HFFc6 (cell line): Measurements from ENCODE around the gene METTL17. TPM values are rescaled to one million over a fixed set of nuclear protein-coding genes. Genes with fewer than 3 reads are reported as not detected.
A peak's percentile ranks its signal among the peaks of the same experiment; 100 is the strongest.
"Not testable (repeated sequence)": the region's sequence is repeated elsewhere in the genome, so short reads cannot be mapped to it uniquely, and the experiment has no call there.

Source experiments
- DNase-seq: peaks from one replicate; pipeline ENCODE4 v3.0.0-alpha.2; 2018
- H3K27ac Mint-ChIP-seq: 2 replicates; pipeline ENCODE4 v1.8.0; 2020; ENCODE audit warnings: mild to moderate bottlenecking, mixed read lengths
- H3K27me3 Mint-ChIP-seq: 2 replicates; pipeline ENCODE4 v1.8.0; 2021; ENCODE audit warnings: mild to moderate bottlenecking, moderate library complexity, mixed read lengths; ENCODE audit not compliant: insufficient read depth
- H3K36me3 Mint-ChIP-seq: 2 replicates; pipeline ENCODE4 v1.8.0; 2021; ENCODE audit warnings: low read depth, mixed read lengths
- H3K4me1 Mint-ChIP-seq: 2 replicates; pipeline ENCODE4 v1.8.0; 2020; ENCODE audit warnings: low read depth, mixed read lengths
- H3K4me3 Mint-ChIP-seq: 2 replicates; pipeline ENCODE4 v1.8.0; 2020; ENCODE audit warnings: mild to moderate bottlenecking, moderate library complexity, mixed read lengths
- H3K9me3 Mint-ChIP-seq: 2 replicates; pipeline ENCODE4 v1.8.0; 2020; ENCODE audit warnings: mild to moderate bottlenecking, mixed read lengths
- total RNA-seq, 6 experiments: library from RNA; stranded (reverse); fragmentation: NEBNext Ultra II Directional; extraction: Animal tissue kit (Norgen Biotek cat#: 25700); gene quantifications; 2 replicates in 1 of 6; 3 replicates in 5 of 6; pipeline ENCODE4 v1.2.3, GENCODE V29; 2021
- TF ChIP-seq, protein P1 (sequence below): fragments of 200-600 bp; sonication (generic); IDR thresholded peaks from 2 replicates; pipeline ENCODE4 v1.5.0; 2021; ENCODE audit warnings: antibody characterized with exemption, mild to moderate bottlenecking

METTL17 gene
- total RNA-seq, 6 experiments from 2014 or later = 29.3 to 34.0 (median 32.7) TPM

GRCh38 chr14:21036751-21037150, 47.0 kb downstream of the METTL17 start:
- no peak overlapping the region for H3K27ac Mint-ChIP-seq
- H3K4me1 Mint-ChIP-seq = peaks cover 29% of the 10 kb centered on the region
- TF ChIP-seq, protein P1, sequence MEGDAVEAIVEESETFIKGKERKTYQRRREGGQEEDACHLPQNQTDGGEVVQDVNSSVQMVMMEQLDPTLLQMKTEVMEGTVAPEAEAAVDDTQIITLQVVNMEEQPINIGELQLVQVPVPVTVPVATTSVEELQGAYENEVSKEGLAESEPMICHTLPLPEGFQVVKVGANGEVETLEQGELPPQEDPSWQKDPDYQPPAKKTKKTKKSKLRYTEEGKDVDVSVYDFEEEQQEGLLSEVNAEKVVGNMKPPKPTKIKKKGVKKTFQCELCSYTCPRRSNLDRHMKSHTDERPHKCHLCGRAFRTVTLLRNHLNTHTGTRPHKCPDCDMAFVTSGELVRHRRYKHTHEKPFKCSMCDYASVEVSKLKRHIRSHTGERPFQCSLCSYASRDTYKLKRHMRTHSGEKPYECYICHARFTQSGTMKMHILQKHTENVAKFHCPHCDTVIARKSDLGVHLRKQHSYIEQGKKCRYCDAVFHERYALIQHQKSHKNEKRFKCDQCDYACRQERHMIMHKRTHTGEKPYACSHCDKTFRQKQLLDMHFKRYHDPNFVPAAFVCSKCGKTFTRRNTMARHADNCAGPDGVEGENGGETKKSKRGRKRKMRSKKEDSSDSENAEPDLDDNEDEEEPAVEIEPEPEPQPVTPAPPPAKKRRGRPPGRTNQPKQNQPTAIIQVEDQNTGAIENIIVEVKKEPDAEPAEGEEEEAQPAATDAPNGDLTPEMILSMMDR = no peak
- DNase-seq = no peak
- peaks cover 39% of the 10 kb centered on the region for H3K27me3 Mint-ChIP-seq
- H3K9me3 Mint-ChIP-seq = no peaks in the 10 kb centered on the region
- no peaks in the 10 kb centered on the region for H3K36me3 Mint-ChIP-seq
- no peak overlapping the region for H3K4me3 Mint-ChIP-seq

DNA sequence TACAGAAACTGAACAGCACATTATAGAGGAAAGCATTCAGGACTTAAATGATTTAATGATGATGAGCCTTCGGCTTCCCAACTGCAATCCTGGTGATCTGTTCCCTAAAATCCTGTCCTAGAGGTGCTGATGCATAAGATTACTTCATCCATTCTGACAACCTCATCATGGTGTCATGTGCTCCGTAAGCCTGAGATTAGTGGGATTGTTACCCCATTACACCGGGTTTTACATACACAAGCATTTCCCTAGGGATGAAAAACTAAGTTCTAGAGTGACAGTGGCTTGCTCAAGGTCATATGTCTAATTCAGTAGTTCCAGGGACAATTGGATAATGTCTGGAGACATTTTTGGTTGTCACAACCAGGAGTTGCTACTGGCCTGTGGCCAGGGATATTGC, 47.4 kb downstream of the METTL17 start:
- no peak for DNase-seq
- no peak overlapping the region for H3K4me3 Mint-ChIP-seq
- H3K27ac Mint-ChIP-seq = no peak overlapping the region
- peaks cover 33% of the 10 kb centered on the region for H3K4me1 Mint-ChIP-seq
- no peaks in the 10 kb centered on the region for H3K9me3 Mint-ChIP-seq
- TF ChIP-seq, protein P1 = no peak
- no peaks in the 10 kb centered on the region for H3K36me3 Mint-ChIP-seq
- peaks cover 36% of the 10 kb centered on the region for H3K27me3 Mint-ChIP-seq

GRCh38 chr14:21038441-21039422, 49.0 kb downstream of the METTL17 start:
- Mint-ChIP-seq H3K4me1 (peaks cover 48% of the 10 kb centered on the region), H3K9me3 (no peaks in the 10 kb centered on the region), H3K36me3 (no peaks in the 10 kb centered on the region), H3K27ac (no peak overlapping the region), H3K27me3 (peaks cover 39% of the 10 kb centered on the region), H3K4me3 (no peak overlapping the region)
- no peak for DNase-seq
- TF ChIP-seq, protein P1 = no peak

GRCh38 chr14:21039585-21040369, 50.0 kb downstream of the METTL17 start:
- Mint-ChIP-seq H3K4me3 (no peak overlapping the region), H3K27ac (no peak overlapping the region), H3K4me1 (peaks cover 54% of the 10 kb centered on the region), H3K9me3 (no peaks in the 10 kb centered on the region), H3K36me3 (no peaks in the 10 kb centered on the region), H3K27me3 (peaks cover 38% of the 10 kb centered on the region)
- DNase-seq = peak; percentile 63
- TF ChIP-seq, protein P1 = peak; percentile 69

GRCh38 chr14:21040370-21040925, 50.7 kb downstream of the METTL17 start:
- Mint-ChIP-seq H3K36me3 (no peaks in the 10 kb centered on the region), H3K9me3 (no peaks in the 10 kb centered on the region), H3K27me3 (peaks cover 35% of the 10 kb centered on the region), H3K27ac (no peak overlapping the region), H3K4me1 (peaks cover 54% of the 10 kb centered on the region), H3K4me3 (no peak overlapping the region)
- DNase-seq = no peak
- TF ChIP-seq, protein P1 = no peak; the same call in 1 of the 2 replicates

- H3K36me3 Mint-ChIP-seq, H3K4me3 Mint-ChIP-seq, H3K9me3 Mint-ChIP-seq, DNase-seq, H3K27ac Mint-ChIP-seq: not testable (repeated sequence)
- peaks cover 54% of the 10 kb centered on the region for H3K4me1 Mint-ChIP-seq
- H3K27me3 Mint-ChIP-seq = peaks cover 30% of the 10 kb centered on the region
These were observed 51.2 kb downstream of the METTL17 start for GRCh38 chr14:21040941-21041340.
